Endothelial cell of umbilical vein (primary cell): Measurements from ENCODE around the gene TUBA1A. TPM values are rescaled to one million over a fixed set of nuclear protein-coding genes. Genes with fewer than 3 reads are reported as not detected.

Experiments
- BruUV-seq: library from RNA; stranded (reverse); fragments of 400-500 nt; replicated peaks from 2 replicates; lab custom pipeline; 2021; lab: Mats Ljungman, UMichigan
- CTCF ChIA-PET: fragments of 300-600, 350-600 bp; sonication (Branson Sonifier 250); formaldehyde crosslinking; loops from one replicate; lab custom pipeline; 2021; ENCODE audit warnings: antibody characterized with exemption, inconsistent platforms; lab: Charles Lee
- POLR2A ChIA-PET: fragments of 300-600, 350-600 bp; sonication (Branson Sonifier 250); formaldehyde crosslinking; loops from one replicate; lab custom pipeline; 2021; ENCODE audit warnings: antibody characterized with exemption, inconsistent platforms; lab: Charles Lee
- DNase-seq: peaks from one replicate; pipeline ENCODE4 v3.0.0-alpha.2; 2011; ENCODE audit warnings: low read depth, low spot score
- FAIRE-seq: peaks from 2 replicates; lab custom pipeline; 2011; peaks lifted over from hg19 to GRCh38; lab: Jason Lieb, UNC
- H2AFZ ChIP-seq: 2 replicates; pipeline ENCODE4 v1.6.0; 2012; ENCODE audit warnings: low read depth, low read length, control low read depth, inconsistent platforms
- H3K27ac ChIP-seq: 2 replicates; pipeline ENCODE4 v1.5.1; 2011; ENCODE audit warnings: low read depth, mild to moderate bottlenecking, control low read depth, low read length, moderate library complexity; ENCODE audit not compliant: insufficient read depth
- H3K27me3 ChIP-seq, 2 experiments: 2 replicates each; pipeline versions ENCODE4 v1.6.0 to v1.6.1; 2011; ENCODE audit warnings: low read length in 2 of 2, mixed read lengths in 1 of 2; ENCODE audit not compliant: control insufficient read depth in 2 of 2, insufficient read depth in 2 of 2
- H3K36me3 ChIP-seq, 2 experiments: 2 replicates in 1 of 2; 3 replicates in 1 of 2; pipeline ENCODE4 v1.5.1; 2011; ENCODE audit warnings: low read length in 2 of 2, mild to moderate bottlenecking in 1 of 2, moderate library complexity in 1 of 2; ENCODE audit not compliant: control insufficient read depth in 2 of 2, insufficient read depth in 2 of 2; ENCODE audit errors: extremely low read depth in 1 of 2
- H3K4me1 ChIP-seq: 3 replicates; pipeline ENCODE4 v1.5.1; 2011; ENCODE audit warnings: mild to moderate bottlenecking, low read length; ENCODE audit not compliant: control insufficient read depth, insufficient read depth; ENCODE audit errors: extremely low read depth
- H3K4me2 ChIP-seq: 2 replicates; pipeline ENCODE4 v1.6.1; 2011; ENCODE audit warnings: low read length, control low read depth, mixed read lengths; ENCODE audit not compliant: insufficient read depth
- H3K4me3 ChIP-seq, 3 experiments: fragments of 200-600 bp in 1 of 3; sonication (generic), shearing (Covaris generic) in 1 of 3; replicated peaks in 1 of 3; 2 replicates each; pipeline ENCODE4 v1.5.1; 2011 to 2016; ENCODE audit warnings: control low read depth in 3 of 3, low read length in 3 of 3, mild to moderate bottlenecking in 2 of 3, inconsistent platforms in 1 of 3, low read depth in 1 of 3, moderate library complexity in 1 of 3; ENCODE audit not compliant: insufficient read depth in 1 of 3
- H3K79me2 ChIP-seq: 2 replicates; pipeline ENCODE4 v1.6.0; 2012; ENCODE audit warnings: low read length, inconsistent platforms; ENCODE audit not compliant: control insufficient read depth, insufficient read depth
- H3K9ac ChIP-seq: replicated peaks from 2 replicates; pipeline ENCODE3; 2011; ENCODE audit warnings: low read length, control low read depth; ENCODE audit not compliant: insufficient read depth; ENCODE audit errors: extremely low read depth
- H3K9me1 ChIP-seq: replicated peaks from 3 replicates; pipeline ENCODE4 v1.6.0; 2011; ENCODE audit warnings: mild to moderate bottlenecking, low read length; ENCODE audit not compliant: control insufficient read depth, insufficient read depth; ENCODE audit errors: extremely low read depth
- H3K9me3 ChIP-seq: replicated peaks from 2 replicates; pipeline ENCODE4 v1.5.1; 2012; ENCODE audit warnings: low read length, inconsistent platforms; ENCODE audit not compliant: control insufficient read depth, insufficient read depth
- H4K20me1 ChIP-seq: replicated peaks from 2 replicates; pipeline ENCODE3; 2011; ENCODE audit warnings: mild to moderate bottlenecking, low read length; ENCODE audit not compliant: control insufficient read depth, insufficient read depth; ENCODE audit errors: extremely low read depth
- EZH2 ChIP-seq: IDR thresholded peaks from 2 replicates; pipeline ENCODE4 v1.6.1; 2012; ENCODE audit warnings: borderline replicate concordance, low read depth, mild to moderate bottlenecking, moderate library complexity, low read length, inconsistent platforms; ENCODE audit not compliant: severe bottlenecking
- FOS ChIP-seq: IDR thresholded peaks from 2 replicates; pipeline ENCODE4 v1.6.1; 2011; ENCODE audit warnings: mild to moderate bottlenecking, low read length, moderate library complexity, borderline replicate concordance; ENCODE audit not compliant: insufficient read depth
- GATA2 ChIP-seq: IDR thresholded peaks from 2 replicates; pipeline ENCODE4 v1.7.0; 2011; ENCODE audit warnings: low read depth, mild to moderate bottlenecking, moderate library complexity, mixed read lengths, low read length; ENCODE audit not compliant: insufficient read length, insufficient read depth
- JUN ChIP-seq: IDR thresholded peaks from 2 replicates; pipeline ENCODE4 v1.6.1; 2011; ENCODE audit warnings: borderline replicate concordance, low read depth; ENCODE audit not compliant: insufficient read length, insufficient read depth
- MYC ChIP-seq: IDR thresholded peaks from one replicate; pipeline ENCODE4 v1.6.1; 2011; ENCODE audit warnings: mild to moderate bottlenecking, low read depth, low read length
- POLR2A ChIP-seq: IDR thresholded peaks from 2 replicates; pipeline ENCODE4 v1.6.1; 2012; ENCODE audit warnings: low read depth, mild to moderate bottlenecking, control low read depth, low read length
- POLR2AphosphoS5 ChIP-seq: IDR thresholded peaks from 2 replicates; pipeline ENCODE4 v1.6.1; 2012; ENCODE audit warnings: low read depth, mild to moderate bottlenecking, control low read depth, low read length, moderate library complexity; ENCODE audit not compliant: insufficient read depth
- dilution Hi-C: fragments of 300-500 bp; cut with MboI; formaldehyde crosslinking; loops from one replicate; pipeline ENCODE4 v1.15.0; 2019; ENCODE audit warnings: low sequenced_read_pairs; ENCODE audit not compliant: extremely low pct_ligation_motif_present
- intact Hi-C: fragments of 100-400 bp; cut with micrococcal nuclease; formaldehyde crosslinking; loops from one replicate; pipeline ENCODE4 v1.10.0; 2022
- polyA plus RNA-seq, 4 experiments: library from polyadenylated mRNA; depleted of rRNA in 3 of 4; stranded (reverse) in 3 of 4; unstranded in 1 of 4; fragments of >200 nt; gene quantifications; 2 replicates each; pipeline versions ENCODE4 v1.2.1 to v1.2.3, GENCODE V29; 2011 to 2012; ENCODE audit warnings: missing spikeins in 1 of 4
- total RNA-seq: library from RNA; stranded (reverse); gene quantifications from 2 replicates; pipeline ENCODE4 v1.2.3, GENCODE V29; 2021
- TF ChIP-seq, protein P1 (sequence below): IDR thresholded peaks from 2 replicates; pipeline ENCODE4 v1.6.1; 2011; ENCODE audit not compliant: insufficient read depth, insufficient read length
- TF ChIP-seq, protein P2 (sequence below), 2 donors: IDR thresholded peaks; 1 replicate in 1 of 2; 2 replicates in 1 of 2; pipeline ENCODE4 v1.5.1; 2011; ENCODE audit warnings: low read length in 2 of 2, mild to moderate bottlenecking in 2 of 2, moderate library complexity in 2 of 2, control low read depth in 1 of 2, inconsistent platforms in 1 of 2, low read depth in 1 of 2; ENCODE audit not compliant: insufficient read depth in 1 of 2; ENCODE audit errors: extremely low read depth in 1 of 2

Gene TUBA1A
- total and polyA plus RNA-seq, 2 donors (not counting 3 experiments of a cell fraction or from before 2014, with no cell fraction given) = 740 to 2,429 TPM

DNA sequence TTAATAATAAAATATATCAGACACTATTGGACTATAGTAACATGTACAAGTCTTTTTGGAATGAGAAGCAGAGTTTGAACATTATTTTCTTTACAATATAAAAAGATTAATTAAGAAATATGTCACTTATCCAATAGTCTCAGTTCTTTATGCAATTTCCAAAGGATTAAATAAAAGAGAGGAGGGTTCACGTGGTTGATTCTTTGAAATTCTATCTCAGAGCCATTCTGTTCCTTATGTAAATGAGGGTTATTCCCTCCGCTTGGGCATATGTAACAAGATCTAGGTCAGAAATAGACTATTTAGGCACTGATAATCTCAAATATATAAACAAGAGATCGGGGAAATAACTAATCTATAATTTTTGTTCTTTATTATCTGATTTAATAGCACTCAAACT, 2.1 kb upstream of the TUBA1A start:
- H2AFZ ChIP-seq = no peak overlapping the region
- CTCF ChIA-PET = interaction anchor here (3.3 to 4.3 kb wide), 3 partner anchors 10 to 44 kb away, joined by 16 to 38 read pairs (median 34); no protein-coding TSS in a partner anchor
- no peak for DNase-seq
- no peak overlapping the region for H3K4me2 ChIP-seq
- intact Hi-C loops (no loop called here), dilution Hi-C loops (no loop called here)
- H3K27me3 ChIP-seq = no peaks in the 10 kb centered on the region
- H3K9me3 ChIP-seq = no peaks in the 10 kb centered on the region
- H3K9me1 ChIP-seq = no peaks in the 10 kb centered on the region
- no TSS peak for BruUV-seq
- peaks cover 4 to 9% of the 10 kb centered on the region in 2 experiments for H3K36me3 ChIP-seq
- H3K79me2 ChIP-seq = peaks cover 26% of the 10 kb centered on the region
- peaks cover 21% of the 10 kb centered on the region for H3K4me1 ChIP-seq
- POLR2A ChIA-PET = interaction anchor here (0.7 kb wide), 1 partner anchor 23 kb away, joined by 6 read pairs; no protein-coding TSS in a partner anchor
- TF ChIP-seq JUN (no peak), POLR2A (no peak), MYC (no peak), EZH2 (no peak), GATA2 (no peak), FOS (no peak), POLR2AphosphoS5 (no peak)
- TF ChIP-seq, protein P1, sequence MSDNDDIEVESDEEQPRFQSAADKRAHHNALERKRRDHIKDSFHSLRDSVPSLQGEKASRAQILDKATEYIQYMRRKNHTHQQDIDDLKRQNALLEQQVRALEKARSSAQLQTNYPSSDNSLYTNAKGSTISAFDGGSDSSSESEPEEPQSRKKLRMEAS = no peak
- TF ChIP-seq, protein P2, sequence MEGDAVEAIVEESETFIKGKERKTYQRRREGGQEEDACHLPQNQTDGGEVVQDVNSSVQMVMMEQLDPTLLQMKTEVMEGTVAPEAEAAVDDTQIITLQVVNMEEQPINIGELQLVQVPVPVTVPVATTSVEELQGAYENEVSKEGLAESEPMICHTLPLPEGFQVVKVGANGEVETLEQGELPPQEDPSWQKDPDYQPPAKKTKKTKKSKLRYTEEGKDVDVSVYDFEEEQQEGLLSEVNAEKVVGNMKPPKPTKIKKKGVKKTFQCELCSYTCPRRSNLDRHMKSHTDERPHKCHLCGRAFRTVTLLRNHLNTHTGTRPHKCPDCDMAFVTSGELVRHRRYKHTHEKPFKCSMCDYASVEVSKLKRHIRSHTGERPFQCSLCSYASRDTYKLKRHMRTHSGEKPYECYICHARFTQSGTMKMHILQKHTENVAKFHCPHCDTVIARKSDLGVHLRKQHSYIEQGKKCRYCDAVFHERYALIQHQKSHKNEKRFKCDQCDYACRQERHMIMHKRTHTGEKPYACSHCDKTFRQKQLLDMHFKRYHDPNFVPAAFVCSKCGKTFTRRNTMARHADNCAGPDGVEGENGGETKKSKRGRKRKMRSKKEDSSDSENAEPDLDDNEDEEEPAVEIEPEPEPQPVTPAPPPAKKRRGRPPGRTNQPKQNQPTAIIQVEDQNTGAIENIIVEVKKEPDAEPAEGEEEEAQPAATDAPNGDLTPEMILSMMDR (IDR thresholded peaks at IDR 0.05; ENCODE audit: extremely low read depth in 1 of 2, insufficient read depth in 1 of 2, low read depth in 1 of 2, low read length in 2 of 2) = no peak
- no peak overlapping the region for H3K27ac ChIP-seq
- H3K4me3 ChIP-seq = no peak overlapping the region
- FAIRE-seq = no peak
- H3K9ac ChIP-seq = no peak overlapping the region
- peaks cover 7% of the 10 kb centered on the region for H4K20me1 ChIP-seq
